GM18909 (cell line): ENCODE results near the gene CD248.
A peak's percentile ranks its signal among the peaks of the same experiment; 100 is the strongest.

Experiments
- ATAC-seq: cut with Tn5 transposase; IDR thresholded peaks from one replicate; pipeline ENCODE4 v1.9.1; 2021; ENCODE audit warnings: mild to moderate bottlenecking; ENCODE audit not compliant: unreplicated experiment, poor library complexity

The CD248 gene

GRCh38 chr11:66291706-66292542, 24.9 kb downstream of the CD248 start, which contains the start of gene TMEM151A:
TMEM151A (plus strand) TSS chr11:66291894; CDS start chr11:66292014, 120 bp downstream.
- no peak for ATAC-seq

DNA sequence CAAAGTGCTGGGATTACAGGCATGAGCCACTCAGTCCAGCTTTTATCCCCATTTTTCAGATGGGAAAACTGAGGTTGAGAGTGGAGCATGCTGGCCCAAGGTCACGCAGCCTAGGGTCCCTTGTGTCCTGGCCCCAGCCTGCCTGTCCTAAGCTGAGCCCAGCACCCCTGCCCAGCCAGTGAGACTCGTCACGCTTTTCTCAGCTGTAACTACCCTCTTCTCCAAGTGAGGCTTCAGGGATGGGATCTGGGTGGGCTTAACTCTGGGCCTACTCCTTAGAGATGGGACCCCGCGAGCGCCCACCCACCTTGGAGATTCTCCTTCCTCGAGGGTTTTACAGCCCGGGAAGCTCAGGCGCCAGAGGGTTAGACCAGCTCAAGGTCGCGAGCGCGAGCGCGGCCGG, 25.5 kb downstream of the CD248 start:
- no peak for ATAC-seq

- no peak for ATAC-seq
Observed at GRCh38 chr11:66290330-66290621, 26.6 kb downstream of the CD248 start.

DNA sequence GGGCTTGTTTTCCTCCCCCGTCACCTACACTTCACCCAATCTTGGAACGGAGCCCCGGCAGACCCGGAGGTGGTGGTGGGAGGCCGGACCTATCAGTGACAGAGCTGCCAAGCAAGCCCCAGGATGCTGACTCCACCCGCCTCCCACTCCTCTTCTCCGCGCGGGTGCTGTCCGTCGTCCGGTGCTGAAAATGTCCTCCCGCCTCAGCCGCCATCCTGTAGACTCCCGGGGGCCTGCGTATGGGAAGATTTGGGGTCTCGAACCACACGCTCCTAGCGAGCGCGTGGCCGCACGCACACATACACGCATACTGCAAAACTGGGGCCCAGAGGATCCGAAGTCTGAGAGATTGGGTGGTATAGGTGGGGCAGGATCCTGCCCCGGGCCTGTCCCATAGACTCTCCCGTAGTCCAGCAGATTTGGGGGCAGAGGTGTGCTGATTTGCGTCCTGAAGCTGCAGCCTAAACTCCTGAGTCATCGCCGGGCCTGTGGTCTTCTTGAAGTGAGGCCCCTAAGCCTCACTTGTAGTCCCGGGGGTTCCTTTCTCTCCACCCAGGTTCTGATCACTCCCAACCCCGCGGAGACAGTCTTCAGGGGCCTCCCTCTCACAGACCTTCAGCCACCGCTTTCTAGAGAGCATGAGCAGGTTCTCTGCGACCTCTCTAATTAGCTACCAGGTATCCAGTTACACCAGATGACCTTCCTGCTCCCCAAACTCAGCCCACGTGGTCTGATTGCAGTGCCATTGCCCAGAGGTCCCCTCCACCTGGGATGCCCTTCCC, 27.1 kb downstream of the CD248 start:
- ATAC-seq = peak; percentile 36

DNA sequence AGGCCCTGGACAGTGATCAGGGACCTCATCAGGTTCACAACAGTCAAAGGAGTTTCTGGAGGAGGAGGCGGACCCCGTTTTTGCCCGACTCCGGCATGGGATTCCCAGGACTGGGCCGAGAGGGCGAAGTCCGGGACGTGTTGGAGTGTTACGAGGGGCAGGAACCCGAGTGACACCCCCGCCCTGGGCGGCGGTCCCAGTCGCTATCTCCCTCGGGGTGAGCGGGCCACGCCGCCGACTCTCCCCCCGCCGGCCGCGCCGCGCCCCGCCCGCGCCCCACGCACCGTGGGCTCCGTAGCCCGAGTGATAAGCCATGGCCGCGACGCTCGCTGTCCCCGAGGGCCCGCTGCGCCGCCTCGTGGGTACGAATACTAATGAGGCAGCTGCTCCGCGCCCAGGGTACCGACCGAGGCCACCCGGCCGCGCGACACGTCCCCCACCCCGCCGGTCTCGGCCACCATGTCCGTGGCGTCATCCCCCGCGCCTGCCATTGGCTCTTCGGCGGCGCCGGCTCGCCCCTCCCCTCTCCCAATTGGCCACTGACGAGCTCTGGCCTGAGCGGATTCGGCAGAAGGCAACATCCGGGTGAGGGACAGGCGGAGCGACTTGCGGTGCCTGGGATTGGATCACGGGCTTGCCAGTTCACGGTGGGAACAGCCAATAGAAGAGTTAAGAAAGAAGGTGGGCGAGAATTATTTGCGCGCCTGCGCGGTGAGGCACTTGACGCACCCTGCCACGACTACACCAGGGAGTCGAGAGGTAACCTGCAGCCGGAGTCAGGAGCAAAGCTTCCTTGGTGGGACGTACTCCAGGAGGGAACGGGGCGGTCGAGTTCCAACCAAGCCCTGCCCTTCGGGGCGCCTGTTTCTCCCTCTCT, 27.9 kb downstream of the CD248 start, which contains the start of gene YIF1A:
TSS of gene YIF1A (minus strand) at position 473 of the 877 bp plus-strand sequence. CDS start at position 315, 158 bp downstream.
- ATAC-seq = peak; percentile 87

GRCh38 chr11:66287889-66288670, 28.8 kb downstream of the CD248 start:
- ATAC-seq = no peak

GRCh38 chr11:66287211-66287888, 29.5 kb downstream of the CD248 start:
- ATAC-seq = no peak

DNA sequence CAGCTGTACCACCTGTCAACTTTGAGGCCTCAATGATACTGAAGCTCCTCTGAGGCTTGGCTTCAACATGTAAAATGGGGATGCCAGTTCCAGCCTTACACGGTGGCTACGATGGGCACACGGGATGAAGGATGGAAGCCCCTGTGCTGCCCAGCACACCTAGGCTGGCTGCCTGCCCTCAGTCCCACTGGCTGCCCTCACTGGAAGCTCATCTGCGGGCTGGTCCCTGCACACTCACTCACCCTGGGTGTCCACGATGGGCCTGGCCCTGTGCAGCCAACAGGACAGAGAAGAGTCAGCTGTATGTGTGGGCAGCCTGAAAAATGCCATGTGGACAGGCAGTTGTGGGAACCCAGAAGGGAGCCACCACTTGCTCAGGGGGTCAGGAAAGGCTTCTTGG, 30.1 kb downstream of the CD248 start:
- ATAC-seq = no peak

GRCh38 chr11:66285250-66285947, 31.4 kb downstream of the CD248 start:
- ATAC-seq = no peak

- ATAC-seq = no peak
Observed at GRCh38 chr11:66284526-66285078, 32.2 kb downstream of the CD248 start.

- no peak for ATAC-seq
Observed at GRCh38 chr11:66283461-66284105, 33.3 kb downstream of the CD248 start.

DNA sequence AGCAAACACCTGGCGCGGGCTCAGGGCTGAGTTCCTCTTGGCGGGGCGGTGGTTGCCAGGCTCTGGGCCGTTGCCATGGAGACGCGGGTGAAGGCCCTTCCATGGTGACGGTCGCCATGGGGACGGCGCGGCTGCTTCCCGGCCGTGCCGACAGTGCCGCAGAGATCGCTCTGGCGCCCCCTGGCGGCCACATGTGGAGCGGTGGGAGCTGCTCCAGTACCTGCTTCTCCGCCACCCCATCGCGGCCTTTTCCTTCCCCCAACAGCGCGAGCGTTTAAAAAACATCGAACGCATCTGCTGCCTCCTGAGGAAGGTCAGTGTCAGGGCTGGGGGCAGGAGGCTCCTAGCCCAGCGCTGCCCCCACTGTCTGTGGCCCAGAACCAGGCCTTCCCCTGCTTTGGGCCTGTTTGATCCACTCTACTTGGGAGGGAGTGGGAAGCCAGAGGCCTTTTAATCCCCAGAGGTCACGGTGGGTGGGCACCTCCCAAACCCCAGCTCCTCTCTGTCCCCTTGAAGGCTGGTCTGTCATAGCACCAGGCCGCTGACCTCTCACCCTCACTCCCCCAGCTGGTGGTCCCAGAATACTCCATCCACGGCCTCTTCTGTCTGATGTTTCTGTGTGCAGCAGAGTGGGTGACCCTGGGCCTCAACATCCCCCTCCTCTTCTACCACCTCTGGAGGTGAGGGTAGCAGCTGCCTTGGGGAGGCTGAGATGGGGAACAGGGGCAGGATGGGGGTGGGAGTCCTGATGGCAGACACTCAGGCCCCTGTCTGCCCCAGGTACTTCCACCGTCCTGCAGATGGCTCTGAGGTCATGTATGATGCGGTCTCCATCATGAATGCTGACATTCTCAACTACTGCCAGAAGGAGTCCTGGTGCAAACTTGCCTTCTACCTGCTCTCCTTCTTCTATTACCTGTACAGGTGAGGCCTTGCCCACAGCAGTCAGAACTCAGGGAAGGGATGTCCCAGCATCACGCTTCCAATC, 34.1 kb downstream of the CD248 start:
- peak; percentile 72 for ATAC-seq

DNA sequence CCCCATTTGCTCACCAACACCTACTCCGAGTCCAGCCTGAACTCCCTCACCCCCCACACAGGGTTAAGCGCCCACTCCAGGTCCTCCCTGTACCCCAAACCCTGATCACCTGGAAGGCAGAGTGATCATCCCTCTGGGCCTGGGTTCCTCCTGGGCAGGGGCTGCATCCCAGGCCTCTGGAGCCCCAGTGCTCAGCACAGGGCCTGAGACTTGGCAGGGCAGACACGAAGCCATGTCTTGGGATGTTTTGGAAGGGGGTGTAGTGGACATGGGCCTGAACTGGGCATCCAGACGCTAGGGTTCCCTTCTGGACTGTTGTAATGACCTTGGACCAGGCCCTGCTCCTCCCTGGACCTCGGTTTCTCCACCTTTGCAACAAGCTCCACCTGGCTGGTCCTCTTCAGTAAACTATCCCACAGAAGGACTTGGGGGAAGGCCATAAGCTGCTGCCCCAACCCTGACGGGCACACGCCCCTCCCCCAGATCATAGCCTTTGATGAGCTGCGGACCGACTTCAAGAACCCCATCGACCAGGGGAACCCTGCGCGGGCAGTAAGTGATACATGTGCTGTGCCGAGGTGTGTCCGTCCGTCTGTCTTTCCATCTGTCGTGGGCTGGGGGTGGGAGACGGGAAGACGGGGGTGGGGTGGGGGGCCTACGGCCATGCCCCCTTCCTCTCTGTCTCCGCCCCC, 34.9 kb downstream of the CD248 start:
- no peak for ATAC-seq

- ATAC-seq = no peak
Observed at GRCh38 chr11:66281001-66281400, 35.8 kb downstream of the CD248 start.

- no peak for ATAC-seq
Observed at GRCh38 chr11:66280428-66280827, 36.4 kb downstream of the CD248 start.

- ATAC-seq = no peak
Observed at GRCh38 chr11:66279092-66279734, 37.6 kb downstream of the CD248 start.
